ENCODE data around the gene GABRB1. TPM values are rescaled to one million over a fixed set of nuclear protein-coding genes. Genes with fewer than 3 reads are reported as not detected.

Gene GABRB1
- total and polyA plus RNA-seq, 12 donors = 0.22 to 0.69 (median 0.48) TPM; not detected in 8

- Histone ChIP-seq H3K27ac (no peak overlapping the region), H3K4me3 (no peak overlapping the region), H3K4me1 (replicated peaks in 1 of 2) (no peaks in the 10 kb centered on the region), H3K9me3 (replicated peaks in 1 of 3) (no peaks in the 10 kb centered on the region), H3K36me3 (replicated peaks in 1 of 2) (no peaks in the 10 kb centered on the region), H3K27me3 (no peaks in the 10 kb centered on the region)
- 54 to 73% (median 68%) methylated on average over 2 of the region's 2 CpGs for WGBS, 4 donors
- intact Hi-C loops (cut with DNase I) = no loop called here
- TF ChIP-seq POLR2A (IDR thresholded peaks at IDR 0.05) = no peak
- no peak for TF ChIP-seq CTCF (IDR thresholded peaks at IDR 0.05)
- DNase-seq = no peak
These were observed 190.4 kb downstream of the GABRB1 start for GRCh38 chr4:47221721-47222120.

DNA sequence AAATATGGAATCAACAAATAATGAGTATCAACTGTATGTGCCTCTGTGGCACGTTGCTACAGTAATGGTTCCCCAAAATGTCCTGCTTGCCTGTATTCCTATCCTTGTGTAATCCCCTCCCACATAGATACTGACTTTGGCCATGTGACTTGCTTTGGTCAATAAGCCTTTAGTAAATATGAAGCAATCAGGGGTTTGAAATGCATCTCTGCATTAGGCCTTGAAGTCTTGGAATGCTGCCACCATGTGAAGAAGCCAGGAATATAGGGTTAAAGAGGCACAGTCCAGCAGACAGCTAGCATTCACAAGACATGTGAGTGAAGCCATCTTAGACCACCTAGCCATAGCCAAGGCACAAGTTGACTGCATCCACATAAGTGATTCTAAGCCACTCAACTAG lies 190.9 kb downstream of the GABRB1 start:
- DNase-seq = no peak
- no peak for TF ChIP-seq POLR2A (IDR thresholded peaks at IDR 0.05)
- TF ChIP-seq CTCF (IDR thresholded peaks at IDR 0.05) = no peak
- Histone ChIP-seq H3K9me3 (replicated peaks in 1 of 3) (no peaks in the 10 kb centered on the region), H3K27me3 (no peaks in the 10 kb centered on the region), H3K4me1 (replicated peaks in 1 of 2) (no peaks in the 10 kb centered on the region), H3K4me3 (no peak overlapping the region), H3K36me3 (replicated peaks in 1 of 2) (no peaks in the 10 kb centered on the region), H3K27ac (no peak overlapping the region)
- intact Hi-C loops (cut with DNase I) = no loop called here
- WGBS, 4 donors = 64 to 100% (median 80%) methylated on average over 1 of the region's 1 CpG

DNA sequence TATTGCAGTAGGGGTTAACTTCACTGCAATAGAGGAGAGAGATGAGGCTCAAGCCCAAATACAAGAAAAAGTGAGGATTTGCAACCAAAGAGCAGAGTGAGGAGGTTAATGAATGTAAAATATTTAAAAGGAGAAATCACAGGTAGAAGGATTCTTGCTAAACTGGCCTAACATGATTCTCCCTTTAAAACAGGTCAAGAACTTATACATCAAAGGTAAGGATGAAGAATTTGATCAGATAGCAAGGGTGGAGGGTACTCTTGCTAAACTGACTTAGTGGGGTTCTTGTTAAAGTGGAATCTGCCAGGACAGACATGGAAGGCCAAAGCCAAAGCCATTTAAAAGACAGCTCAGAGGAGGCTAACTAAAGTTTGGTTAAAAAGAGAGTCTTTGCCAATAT lies 193.0 kb downstream of the GABRB1 start:
- TF ChIP-seq POLR2A (IDR thresholded peaks at IDR 0.05) (no peak), CTCF (IDR thresholded peaks at IDR 0.05) (no peak)
- intact Hi-C loops (cut with DNase I) = no loop called here
- H3K9me3 ChIP-seq (replicated peaks in 1 of 3) = no peaks in the 10 kb centered on the region
- no peak overlapping the region for H3K4me3 ChIP-seq
- H3K27ac ChIP-seq = no peak overlapping the region
- no peaks in the 10 kb centered on the region for H3K27me3 ChIP-seq
- no peaks in the 10 kb centered on the region for H3K36me3 ChIP-seq (replicated peaks in 1 of 2)
- no peak for DNase-seq
- H3K4me1 ChIP-seq (replicated peaks in 1 of 2) = no peaks in the 10 kb centered on the region

DNA sequence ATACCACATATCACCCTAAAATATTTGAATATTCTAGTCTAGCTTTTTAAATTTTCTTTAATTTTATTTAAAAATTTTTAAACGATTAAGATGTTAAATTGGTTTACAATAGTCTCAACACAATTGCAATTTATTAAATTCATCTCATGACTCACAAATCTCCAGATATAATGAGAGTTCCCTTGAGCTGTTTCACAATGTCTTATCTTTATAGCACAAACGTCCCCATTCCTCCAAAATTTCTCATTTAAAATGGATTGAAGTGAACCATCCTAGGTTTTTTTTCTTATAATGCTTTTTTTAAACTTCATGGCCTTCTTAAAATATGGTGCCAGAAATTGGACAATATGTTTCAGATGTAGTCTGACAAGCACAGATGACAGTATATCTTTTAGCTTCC lies 204.4 kb downstream of the GABRB1 start:
- no peak for TF ChIP-seq POLR2A (IDR thresholded peaks at IDR 0.05)
- TF ChIP-seq CTCF (IDR thresholded peaks at IDR 0.05) = no peak
- WGBS, 4 donors = 36 to 46% (median 37%) methylated on average over 2 of the region's 2 CpGs
- Histone ChIP-seq H3K9me3 (replicated peaks in 1 of 3) (no peaks in the 10 kb centered on the region), H3K4me1 (replicated peaks in 1 of 2) (no peaks in the 10 kb centered on the region), H3K27me3 (no peaks in the 10 kb centered on the region), H3K4me3 (no peak overlapping the region), H3K36me3 (replicated peaks in 1 of 2) (no peaks in the 10 kb centered on the region), H3K27ac (no peak overlapping the region)
- DNase-seq = no peak
- intact Hi-C loops (cut with DNase I) = no loop called here

All from adrenal gland (tissue), 12 donors.